ENCODE measurements around the gene LRRN4. TPM values are rescaled to one million over a fixed set of nuclear protein-coding genes. Genes with fewer than 3 reads are reported as not detected.

The LRRN4 gene
- total and polyA plus RNA-seq, 9 donors = 0.15 to 72.5 (median 0.56) TPM

DNA sequence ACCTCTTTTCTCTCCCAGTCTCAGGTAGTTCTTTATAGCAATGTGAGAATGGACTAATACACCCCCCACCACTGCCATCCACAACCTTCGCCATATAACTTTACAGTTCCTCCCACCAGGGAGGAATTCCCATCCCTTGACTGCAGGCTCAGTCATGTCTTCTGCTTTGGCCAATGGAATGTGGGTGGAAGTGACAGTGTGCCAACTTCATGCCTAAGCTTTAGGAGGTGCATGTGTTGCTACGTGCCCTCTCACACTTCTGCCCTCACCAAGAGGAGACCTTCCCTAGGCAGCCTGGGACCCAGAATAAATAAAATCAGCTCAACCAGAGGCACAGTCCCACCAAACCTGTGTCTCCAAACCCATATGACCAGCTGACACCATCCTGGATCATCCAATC is 33.0 kb upstream of the LRRN4 start:
- Histone ChIP-seq H3K9me3 (no peaks in the 10 kb centered on the region), H3K4me1 (ENCODE audit: insufficient read depth) (no peaks in the 10 kb centered on the region), H3K36me3 (no peaks in the 10 kb centered on the region), H3K27ac (no peak overlapping the region), H3K4me3 (no peak overlapping the region), H3K27me3 (no peaks in the 10 kb centered on the region)
- TF ChIP-seq CTCF (IDR thresholded peaks at IDR 0.05) = no peak
- no peak for TF ChIP-seq POLR2A (IDR thresholded peaks at IDR 0.05)
- no peak for TF ChIP-seq EP300 (IDR thresholded peaks at IDR 0.05)
- no peak for DNase-seq
- intact Hi-C loops (cut with DNase I) = no loop called here
- WGBS, 3 donors = 70 to 100% (median 97%) methylated on average over 2 of the region's 2 CpGs

- no peak for DNase-seq
- H3K36me3 ChIP-seq = no peaks in the 10 kb centered on the region
- intact Hi-C loops (cut with DNase I) = loop anchor here in 1 of 4 donors (5.0 kb wide), 1 partner anchor 132 kb away; the partner anchor contains the start of genes MCM8 and TRMT6
- WGBS, 3 donors = 84 to 92% (median 84%) methylated on average over 9 of the region's 9 CpGs
- H3K4me1 ChIP-seq (ENCODE audit: insufficient read depth) = no peaks in the 10 kb centered on the region
- no peaks in the 10 kb centered on the region for H3K9me3 ChIP-seq
- TF ChIP-seq EP300 (IDR thresholded peaks at IDR 0.05) (no peak), POLR2A (IDR thresholded peaks at IDR 0.05) (no peak), CTCF (IDR thresholded peaks at IDR 0.05) (no peak)
- no peaks in the 10 kb centered on the region for H3K27me3 ChIP-seq
- H3K27ac ChIP-seq = no peak overlapping the region
- H3K4me3 ChIP-seq = no peak overlapping the region
These were observed 30.1 kb upstream of the LRRN4 start for GRCh38 chr20:6083926-6084325.

DNA sequence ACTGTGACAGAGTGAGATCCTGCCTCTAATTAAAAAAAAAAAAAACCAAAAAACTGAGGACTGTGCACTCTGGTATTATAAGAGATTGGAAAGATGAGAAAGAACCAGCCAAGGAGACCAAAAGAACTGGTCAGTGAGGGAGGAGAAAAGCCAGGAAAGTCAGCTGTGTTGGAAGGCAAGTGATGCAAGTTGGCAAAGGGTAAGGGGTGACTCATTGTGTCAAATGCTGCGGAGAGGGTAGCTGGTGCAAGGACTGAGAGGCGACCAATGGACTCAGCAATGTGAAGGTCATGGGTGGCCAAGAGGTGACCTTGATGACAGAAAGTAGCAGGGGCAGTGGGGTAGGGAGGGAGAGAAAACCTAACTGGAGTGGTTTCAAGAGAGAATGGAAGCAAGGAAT is 27.4 kb upstream of the LRRN4 start:
- Histone ChIP-seq H3K4me1 (ENCODE audit: insufficient read depth) (no peaks in the 10 kb centered on the region), H3K27ac (no peak overlapping the region), H3K9me3 (no peaks in the 10 kb centered on the region), H3K4me3 (no peak overlapping the region), H3K36me3 (no peaks in the 10 kb centered on the region), H3K27me3 (no peaks in the 10 kb centered on the region)
- DNase-seq = no peak
- WGBS, 3 donors = 52 to 67% (median 54%) methylated on average over 2 of the region's 2 CpGs
- intact Hi-C loops (cut with DNase I) = loop anchor here in 1 of 4 donors (5.0 kb wide), 1 partner anchor 129 kb away; the partner anchor contains the start of genes MCM8 and TRMT6
- no peak for TF ChIP-seq EP300 (IDR thresholded peaks at IDR 0.05)
- no peak for TF ChIP-seq POLR2A (IDR thresholded peaks at IDR 0.05)
- TF ChIP-seq CTCF (IDR thresholded peaks at IDR 0.05) = no peak

DNA sequence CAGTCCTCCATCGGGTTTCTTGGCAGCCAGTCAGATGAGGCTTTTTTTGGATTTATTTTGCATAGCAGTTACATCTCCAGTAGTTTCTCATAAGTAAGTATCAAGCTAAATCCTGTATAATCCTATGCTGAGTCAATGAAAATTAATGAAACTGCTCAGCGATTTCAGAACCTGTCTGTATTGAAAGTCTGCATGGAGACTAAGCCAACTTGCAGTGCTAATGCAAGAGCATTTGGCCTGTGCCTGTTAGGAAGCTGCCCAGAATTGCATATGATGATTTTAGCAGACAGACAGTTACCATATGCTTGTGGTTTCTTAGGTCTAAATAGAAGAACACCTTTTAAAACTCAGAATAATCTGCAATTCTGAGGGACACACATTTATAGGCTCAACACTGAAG is 25.2 kb upstream of the LRRN4 start:
- Histone ChIP-seq H3K36me3 (no peaks in the 10 kb centered on the region), H3K9me3 (no peaks in the 10 kb centered on the region), H3K27ac (no peak overlapping the region), H3K4me3 (no peak overlapping the region), H3K4me1 (ENCODE audit: insufficient read depth) (no peaks in the 10 kb centered on the region), H3K27me3 (no peaks in the 10 kb centered on the region)
- 54 to 73% (median 62%) methylated on average over 2 of the region's 2 CpGs for WGBS, 3 donors
- intact Hi-C loops (cut with DNase I) = loop anchor here (5.0 to 10.0 kb wide), 3 partner anchors 284 to 552 kb away; no protein-coding TSS in a partner anchor
- DNase-seq = no peak
- TF ChIP-seq POLR2A (IDR thresholded peaks at IDR 0.05) (no peak), CTCF (IDR thresholded peaks at IDR 0.05) (no peak), EP300 (IDR thresholded peaks at IDR 0.05) (no peak)

Measured in ovary (tissue), 9 donors.